ENCODE data around the gene HIF1A.
"Not testable (repeated sequence)": the region's sequence is repeated elsewhere in the genome, so short reads cannot be mapped to it uniquely, and the experiment has no call there.

HIF1A gene

DNA sequence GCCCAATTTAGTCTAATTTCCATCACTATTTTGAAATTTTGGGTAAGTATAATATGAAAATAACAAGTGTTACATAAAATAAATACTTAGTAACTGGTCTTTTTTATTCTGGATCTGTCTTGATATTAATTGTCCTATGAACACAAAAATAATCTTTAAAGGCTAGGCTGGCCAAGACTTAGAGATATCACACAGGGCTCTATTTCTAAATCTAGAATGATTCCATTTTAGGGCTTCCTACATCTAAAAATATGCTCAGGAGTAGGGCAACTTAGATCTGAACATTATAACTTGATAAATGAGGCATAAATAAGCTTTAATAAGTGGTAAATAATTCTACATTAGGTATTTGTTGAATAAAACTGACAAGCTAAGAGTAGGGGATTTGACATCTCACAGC lies 43.8 kb downstream of the HIF1A start:
- FAIRE-seq (no peak), DNase-seq (ENCODE audit: extremely low spot score, insufficient read length, low read depth) (no peak)

- DNase-seq (ENCODE audit: extremely low spot score, insufficient read length, low read depth) (no peak), FAIRE-seq (peak; percentile 18)
Measured at GRCh38 chr14:61742371-61742770, 47.1 kb downstream of the HIF1A start.

DNA sequence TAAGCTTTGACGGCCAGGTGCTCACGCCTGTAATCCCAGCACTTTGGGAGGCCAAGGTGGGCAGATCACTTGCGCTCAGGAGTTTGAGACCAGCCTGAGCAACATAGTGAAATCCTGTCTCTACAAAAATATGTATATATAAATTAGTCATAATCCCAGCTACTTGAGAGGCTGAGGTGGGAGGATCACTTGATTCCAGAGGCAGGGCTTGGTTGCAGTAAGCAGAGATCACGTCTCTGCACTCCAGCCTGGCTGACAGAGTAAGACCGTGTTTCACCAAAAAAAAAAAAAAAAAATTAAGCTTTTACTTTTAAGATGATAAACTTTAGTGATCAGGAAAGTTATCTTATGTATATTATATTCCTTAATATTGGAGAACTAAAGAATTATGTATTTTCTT lies 48.9 kb downstream of the HIF1A start:
- no peak for DNase-seq (ENCODE audit: extremely low spot score, insufficient read length, low read depth)
- no peak for FAIRE-seq

- FAIRE-seq, result peak; percentile 59
Measured at GRCh38 chr14:61746346-61746745, 51.0 kb downstream of the HIF1A start.

GRCh38 chr14:61746881-61747280 lies 51.6 kb downstream of the HIF1A start:
- no peak for DNase-seq (ENCODE audit: extremely low spot score, insufficient read length, low read depth)
- FAIRE-seq, result no peak

More at GRCh38 chr14:61746346-61746745, 51.0 kb downstream of the HIF1A start:
- not testable (repeated sequence) for DNase-seq (ENCODE audit: extremely low spot score, insufficient read length, low read depth)

- DNase-seq (ENCODE audit: extremely low spot score, insufficient read length, low read depth) (no peak), FAIRE-seq (no peak)
Measured at GRCh38 chr14:61747342-61747741, 52.0 kb downstream of the HIF1A start.

- DNase-seq (ENCODE audit: extremely low spot score, insufficient read length, low read depth), result no peak
- FAIRE-seq, result peak; percentile 49
Measured at GRCh38 chr14:61749264-61749663, 54.0 kb downstream of the HIF1A start.

GRCh38 chr14:61749867-61750266 lies 54.6 kb downstream of the HIF1A start:
- FAIRE-seq, result peak; percentile 73
- DNase-seq (ENCODE audit: extremely low spot score, insufficient read length, low read depth), result no peak

DNA sequence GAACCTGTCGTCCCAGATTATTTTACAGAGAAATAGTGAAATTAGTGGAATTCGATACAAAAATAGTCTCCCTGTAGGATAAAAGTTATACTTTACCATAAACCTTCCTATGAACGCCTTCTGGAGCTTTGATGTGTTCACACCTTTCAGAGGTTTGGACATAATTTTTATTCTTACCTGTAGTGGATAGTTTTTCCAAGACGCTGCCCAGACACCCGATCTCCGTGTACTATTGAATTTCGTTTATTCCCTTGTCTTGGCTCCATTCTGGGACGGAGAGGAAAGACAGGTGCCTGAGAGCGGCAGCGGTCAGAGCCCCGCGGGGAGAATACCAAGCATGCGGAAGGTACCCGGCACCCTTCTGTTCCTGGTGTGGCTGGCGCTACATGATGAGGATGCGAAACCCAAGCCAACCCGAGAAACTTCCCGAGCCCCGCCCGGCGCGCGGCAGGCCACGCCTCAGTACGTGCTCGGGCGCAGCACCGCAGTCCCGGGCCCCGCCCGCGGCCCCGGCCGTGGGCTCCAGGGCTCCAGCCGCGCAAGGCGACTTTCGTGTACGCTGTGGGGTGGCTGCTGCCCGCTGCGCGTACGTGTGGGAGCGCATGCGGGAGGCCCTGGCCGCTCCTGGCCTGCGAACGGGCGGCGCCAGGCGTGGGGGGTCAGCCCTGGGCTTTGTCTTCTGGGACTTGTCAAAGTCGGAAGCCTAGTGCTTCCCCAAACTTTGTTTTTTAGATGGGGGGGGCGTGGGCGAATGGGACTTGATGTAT lies 55.6 kb downstream of the HIF1A start:
- FAIRE-seq (peak; percentile 98), DNase-seq (ENCODE audit: extremely low spot score, insufficient read length, low read depth) (peak; percentile 77)

- DNase-seq (ENCODE audit: extremely low spot score, insufficient read length, low read depth), result no peak
Measured at GRCh38 chr14:61751475-61751989, 56.2 kb downstream of the HIF1A start.

GRCh38 chr14:61752626-61753025 lies 57.3 kb downstream of the HIF1A start:
- FAIRE-seq (peak; percentile 75), DNase-seq (ENCODE audit: extremely low spot score, insufficient read length, low read depth) (no peak)

More at GRCh38 chr14:61751475-61751989, 56.2 kb downstream of the HIF1A start:
- peak; percentile 26 for FAIRE-seq

DNA sequence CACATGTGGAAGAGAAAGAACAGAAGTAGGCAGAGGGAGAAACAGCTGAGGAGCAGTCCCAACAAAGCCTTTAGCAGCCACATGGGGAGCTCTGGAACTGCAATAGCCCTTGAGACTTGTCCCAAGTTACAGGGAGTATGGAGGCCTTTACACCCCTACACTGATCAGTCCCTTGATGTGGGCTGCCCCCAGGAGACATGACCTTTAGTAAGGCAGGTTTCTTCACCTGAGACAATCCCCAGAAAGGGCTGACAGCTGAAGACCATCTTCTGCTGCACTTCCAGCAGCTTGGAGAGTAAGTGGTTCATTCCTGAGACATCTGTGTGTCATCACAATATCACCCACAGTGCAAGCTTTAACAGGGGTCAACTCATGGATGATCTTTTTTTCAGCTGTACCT lies 58.3 kb downstream of the HIF1A start:
- DNase-seq (ENCODE audit: extremely low spot score, insufficient read length, low read depth) (no peak), FAIRE-seq (peak; percentile 9)

GRCh38 chr14:61754627-61755381 lies 59.5 kb downstream of the HIF1A start:
- no peak for FAIRE-seq

GRCh38 chr14:61755382-61755742 lies 60.0 kb downstream of the HIF1A start:
- DNase-seq (ENCODE audit: extremely low spot score, insufficient read length, low read depth), result not testable (repeated sequence)

More at GRCh38 chr14:61754627-61755381, 59.5 kb downstream of the HIF1A start:
- DNase-seq (ENCODE audit: extremely low spot score, insufficient read length, low read depth), result no peak

DNA sequence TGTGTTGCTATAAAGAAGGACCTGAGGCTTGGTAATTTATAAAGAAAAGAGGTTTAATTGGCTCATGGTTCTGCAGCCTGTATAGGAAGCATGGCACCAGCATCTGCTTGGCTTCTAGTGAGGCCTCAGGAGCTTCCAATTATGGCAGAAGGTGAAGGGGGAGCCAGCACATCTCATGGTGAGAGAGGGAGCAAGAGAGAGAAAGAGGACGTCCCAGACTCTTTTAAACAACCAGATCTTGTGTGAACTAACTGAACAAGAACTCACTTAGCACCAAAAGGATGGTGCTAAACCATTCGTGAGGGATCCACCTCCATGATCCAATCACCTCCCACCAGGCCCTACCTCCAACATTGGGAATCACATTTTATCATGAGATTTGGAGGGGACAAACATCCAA lies 60.8 kb downstream of the HIF1A start:
- DNase-seq (ENCODE audit: extremely low spot score, insufficient read length, low read depth), result no peak
- FAIRE-seq, result no peak

More at GRCh38 chr14:61755382-61755742, 60.0 kb downstream of the HIF1A start:
- FAIRE-seq, result not testable (repeated sequence)

GRCh38 chr14:61759878-61760277 lies 64.6 kb downstream of the HIF1A start:
- no peak for DNase-seq (ENCODE audit: extremely low spot score, insufficient read length, low read depth)
- FAIRE-seq, result no peak

GRCh38 chr14:61761557-61761956 lies 66.2 kb downstream of the HIF1A start:
- FAIRE-seq (no peak), DNase-seq (ENCODE audit: extremely low spot score, insufficient read length, low read depth) (no peak)

DNA sequence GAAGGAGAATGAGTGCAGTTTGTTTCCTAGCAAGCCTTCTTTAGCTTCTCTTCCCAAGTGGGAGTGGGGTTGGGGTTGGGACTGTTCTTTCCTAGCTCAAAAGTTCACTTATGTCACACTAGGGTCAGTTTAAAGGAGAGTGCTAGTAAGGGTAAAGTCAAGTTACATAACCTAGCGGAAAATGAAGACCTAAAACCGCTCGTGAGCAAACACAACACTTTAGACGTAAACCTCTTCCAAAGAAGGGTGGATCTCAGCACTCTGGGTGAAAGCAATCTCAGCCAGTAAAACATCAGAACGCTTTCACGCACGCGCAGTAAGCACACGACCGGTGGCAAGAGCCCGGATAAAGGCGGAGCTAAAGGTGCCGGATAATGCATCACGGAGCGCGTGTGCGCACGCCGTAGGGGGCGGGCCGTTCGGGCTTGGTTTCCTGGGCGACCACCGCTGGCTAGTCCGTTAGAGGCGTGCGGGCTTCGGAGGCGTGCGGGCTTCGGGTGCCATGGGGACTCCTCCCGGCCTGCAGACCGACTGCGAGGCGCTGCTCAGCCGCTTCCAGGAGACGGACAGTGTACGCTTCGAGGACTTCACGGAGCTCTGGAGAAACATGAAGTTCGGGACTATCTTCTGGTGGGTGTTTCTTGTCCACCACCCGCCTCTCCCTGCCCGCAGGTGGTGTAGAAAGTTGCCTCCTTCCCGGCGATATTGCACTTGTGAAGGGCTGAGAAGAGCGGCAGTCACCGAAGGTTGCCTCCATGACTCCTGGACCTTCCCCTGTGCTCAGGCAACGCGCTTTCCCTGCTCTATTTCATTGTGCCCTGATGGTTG lies 66.9 kb downstream of the HIF1A start, which contains the start of gene SNAPC1:
SNAPC1 (plus strand) TSS at position 462 of the 828 bp plus-strand sequence; CDS start at position 503, 41 bp downstream.
- FAIRE-seq (peak; percentile 99), DNase-seq (ENCODE audit: extremely low spot score, insufficient read length, low read depth) (peak; percentile 92)

DNA sequence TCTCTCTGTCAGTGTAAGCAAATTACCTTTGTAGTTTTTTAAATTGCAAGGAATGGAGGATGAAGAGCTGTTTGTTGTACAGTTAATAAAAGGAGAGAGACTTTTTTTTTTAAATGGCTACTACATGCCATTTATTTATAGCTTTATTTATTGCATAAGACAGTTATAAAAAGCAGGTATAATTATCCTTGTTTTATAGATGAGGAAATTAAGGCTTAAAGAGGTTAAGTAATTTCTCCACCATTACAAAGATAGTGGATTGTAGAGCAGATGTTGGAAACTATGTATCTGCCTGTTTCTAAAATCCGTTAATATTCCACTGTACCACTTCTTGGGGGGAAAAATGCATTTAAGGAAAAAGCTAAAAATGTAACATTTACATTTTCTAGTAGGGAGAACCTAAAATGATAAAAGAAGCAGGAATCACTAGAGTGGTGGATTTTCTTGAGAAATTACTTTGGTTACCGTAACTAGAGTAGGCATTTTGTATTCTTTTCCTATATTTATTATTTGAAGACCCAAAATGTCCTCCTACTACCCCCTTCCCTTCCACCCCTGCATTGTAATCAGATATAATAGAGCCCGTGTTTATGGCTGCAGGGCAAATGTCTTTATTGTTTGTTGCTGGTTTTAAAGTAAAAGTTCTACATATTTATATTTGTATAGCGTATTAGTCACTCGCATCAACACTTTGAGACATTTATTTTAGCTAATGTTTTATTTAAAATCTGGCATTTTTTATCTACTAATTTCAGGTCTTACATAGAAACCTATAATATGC lies 69.2 kb downstream of the HIF1A start:
- DNase-seq (ENCODE audit: extremely low spot score, insufficient read length, low read depth), result no peak
- no peak for FAIRE-seq
